CD14-positive monocyte (primary cell): ENCODE results near the gene TSPAN3. TPM values are rescaled to one million over a fixed set of nuclear protein-coding genes. Genes with fewer than 3 reads are reported as not detected.

Source experiments
- DNase-seq, 3 donors: peaks; one replicate each; pipeline ENCODE4 v3.0.0-alpha.2; 2011 to 2022
- H2AFZ ChIP-seq: 2 replicates; pipeline ENCODE4 v1.6.0; 2012; ENCODE audit warnings: mild to moderate bottlenecking, low read depth, low read length, inconsistent platforms; ENCODE audit not compliant: insufficient read depth, poor library complexity, severe bottlenecking
- H3K27ac ChIP-seq, 2 donors: 1 replicate in 1 of 2; 2 replicates in 1 of 2; pipeline ENCODE4 v1.5.1; 2012 to 2013; ENCODE audit warnings: low read length in 2 of 2, control low read depth in 1 of 2, inconsistent platforms in 1 of 2, low read depth in 1 of 2, mild to moderate bottlenecking in 1 of 2
- H3K27me3 ChIP-seq, 2 donors: one replicate each; pipeline versions ENCODE4 v1.6.0 to v1.6.1; 2011 to 2013; ENCODE audit warnings: low read length in 2 of 2; ENCODE audit not compliant: control insufficient read depth in 2 of 2, insufficient read depth in 2 of 2
- H3K36me3 ChIP-seq, 2 donors: replicated peaks in 1 of 2; 1 replicate in 1 of 2; 2 replicates in 1 of 2; pipeline versions ENCODE4 v1.5.1 to v1.6.1; 2012 to 2013; ENCODE audit warnings: low read length in 2 of 2, control low read depth in 1 of 2, inconsistent platforms in 1 of 2, mild to moderate bottlenecking in 1 of 2; ENCODE audit not compliant: insufficient read depth in 2 of 2, control insufficient read depth in 1 of 2
- H3K4me1 ChIP-seq, 2 donors: 1 replicate in 1 of 2; 2 replicates in 1 of 2; pipeline versions ENCODE4 v1.5.1 to v1.6.1; 2012 to 2013; ENCODE audit warnings: low read length in 2 of 2, control low read depth in 1 of 2, inconsistent platforms in 1 of 2, mild to moderate bottlenecking in 1 of 2, moderate library complexity in 1 of 2; ENCODE audit not compliant: insufficient read depth in 2 of 2, control insufficient read depth in 1 of 2
- H3K4me2 ChIP-seq: replicated peaks from 2 replicates; pipeline ENCODE3; 2012; ENCODE audit warnings: low read length, moderate library complexity, mild to moderate bottlenecking; ENCODE audit not compliant: poor library complexity, severe bottlenecking; ENCODE audit errors: extremely low read depth
- H3K4me3 ChIP-seq, 3 experiments: fragments of 200-600 bp in 1 of 3; sonication (generic) in 1 of 3; replicated peaks in 1 of 3; 1 replicate in 2 of 3; 2 replicates in 1 of 3; pipeline ENCODE4 v1.5.1; 2011 to 2013; ENCODE audit warnings: low read length in 3 of 3, mild to moderate bottlenecking in 3 of 3, control low read depth in 2 of 3, low read depth in 2 of 3, inconsistent platforms in 1 of 3, moderate library complexity in 1 of 3
- H3K79me2 ChIP-seq: 2 replicates; pipeline ENCODE4 v1.6.0; 2012; ENCODE audit warnings: mild to moderate bottlenecking, control low read depth, inconsistent platforms, low read length, moderate library complexity; ENCODE audit not compliant: insufficient read depth
- H3K9ac ChIP-seq: 2 replicates; pipeline ENCODE4 v1.6.0; 2017; ENCODE audit warnings: low read length, mild to moderate bottlenecking; ENCODE audit not compliant: insufficient read depth, poor library complexity, severe bottlenecking
- H3K9me3 ChIP-seq, 2 donors: replicated peaks in 1 of 2; 1 replicate in 1 of 2; 2 replicates in 1 of 2; pipeline versions ENCODE4 v1.5.1 to v1.6.1; 2012 to 2013; ENCODE audit warnings: low read length in 2 of 2, control low read depth in 1 of 2; ENCODE audit not compliant: control insufficient read depth in 1 of 2, insufficient read depth in 1 of 2
- H4K20me1 ChIP-seq: 2 replicates; pipeline ENCODE4 v1.6.0; 2012; ENCODE audit warnings: mild to moderate bottlenecking, low read length, control low read depth, moderate library complexity; ENCODE audit not compliant: insufficient read depth
- H3K27ac Mint-ChIP-seq, 7 donors: one replicate each; pipeline ENCODE4 v1.8.0; 2020; ENCODE audit warnings: mild to moderate bottlenecking in 7 of 7, mixed read lengths in 7 of 7, moderate library complexity in 6 of 7, inconsistent platforms in 2 of 7
- H3K27me3 Mint-ChIP-seq, 3 donors: one replicate each; pipeline ENCODE4 v1.8.0; 2021 to 2022; ENCODE audit warnings: low read depth in 3 of 3, mild to moderate bottlenecking in 3 of 3, mixed read lengths in 3 of 3, moderate library complexity in 3 of 3, inconsistent platforms in 1 of 3
- H3K36me3 Mint-ChIP-seq, 2 donors: one replicate each; pipeline ENCODE4 v1.8.0; 2020; ENCODE audit warnings: mixed read lengths in 2 of 2, inconsistent platforms in 1 of 2, mild to moderate bottlenecking in 1 of 2
- H3K4me1 Mint-ChIP-seq: one replicate; pipeline ENCODE4 v1.8.0; 2020; ENCODE audit warnings: mild to moderate bottlenecking, mixed read lengths
- H3K4me3 Mint-ChIP-seq, 2 donors: one replicate each; pipeline ENCODE4 v1.8.0; 2020; ENCODE audit warnings: mild to moderate bottlenecking in 2 of 2, mixed read lengths in 2 of 2, moderate library complexity in 1 of 2
- H3K9me3 Mint-ChIP-seq, 7 donors: one replicate each; pipeline ENCODE4 v1.8.0; 2020 to 2022; ENCODE audit warnings: mixed read lengths in 7 of 7, mild to moderate bottlenecking in 6 of 7, moderate library complexity in 6 of 7, inconsistent platforms in 2 of 7
- CTCF ChIP-seq: fragments of 200-600 bp; IDR thresholded peaks from one replicate; pipeline ENCODE4 v1.8.0; 2022; ENCODE audit warnings: antibody characterized with exemption, mild to moderate bottlenecking
- WGBS: methylation state at CpG from one replicate; pipeline ENCODE4 v1.1.5; 2013; ENCODE audit warnings: missing lambda C conversion rate; ENCODE audit not compliant: insufficient coverage; 5-methylcytosine and 5-hydroxymethylcytosine counted together
- intact Hi-C, 2 donors: fragments of 100-400 bp; cut with micrococcal nuclease; formaldehyde crosslinking; loops; one replicate each; pipeline versions ENCODE4 v1.15.0 to v1.15.1; 2023
- polyA plus RNA-seq, 3 donors: library from polyadenylated mRNA; depleted of rRNA in 1 of 3; unstranded in 2 of 3; stranded (reverse) in 1 of 3; fragments of 300-500 nt in 2 of 3; fragments of >200 nt in 1 of 3; fragmentation: Illumina TruSeq in 2 of 3; gene quantifications; 1 replicate in 2 of 3; 2 replicates in 1 of 3; pipeline ENCODE4 v1.2.3, GENCODE V29; 2012 to 2021

Gene TSPAN3
- polyA plus RNA-seq, 3 donors = 26.0 to 68.0 (median 53.2) TPM

- Mint-ChIP-seq H3K4me1 (no peaks in the 10 kb centered on the region), H3K27me3 (peaks cover 0 to 3% (median 1%) of the 10 kb centered on the region in 3 donors), H3K27ac (peak overlapping the region in 4 of 7 donors; percentile 6 to 85 (median 75)), H3K36me3 (peaks cover 52 to 68% of the 10 kb centered on the region in 2 donors), H3K4me3 (no peak overlapping the region), H3K9me3 (peaks cover 0 to 53% (median 21%) of the 10 kb centered on the region in 7 donors)
- Histone ChIP-seq H3K9ac (no peak overlapping the region), H4K20me1 (peaks cover 76% of the 10 kb centered on the region), H2AFZ (no peak overlapping the region), H3K27ac (peak overlapping the region; percentile 31 to 60), H3K4me1 (no peaks in the 10 kb centered on the region), H3K27me3 (no peaks in the 10 kb centered on the region), H3K79me2 (peaks cover 6% of the 10 kb centered on the region), H3K4me3 (no peak overlapping the region), H3K36me3 (peaks cover 73 to 75% of the 10 kb centered on the region in 2 donors), H3K4me2 (no peak overlapping the region), H3K9me3 (peaks cover 9 to 48% of the 10 kb centered on the region in 2 donors)
- no peak for DNase-seq
- no peak for TF ChIP-seq CTCF
- intact Hi-C loops = no loop called here
- 98% methylated on average over 7 of the region's 9 CpGs for WGBS
Observed at GRCh38 chr15:77035584-77035983, 35.3 kb downstream of the TSPAN3 start.

GRCh38 chr15:77034695-77035489, 36.0 kb downstream of the TSPAN3 start:
- H3K9ac ChIP-seq = no peak overlapping the region
- intact Hi-C loops = no loop called here
- peaks cover 0 to 3% (median 1%) of the 10 kb centered on the region in 3 donors for H3K27me3 Mint-ChIP-seq
- H3K9me3 Mint-ChIP-seq = peaks cover 0 to 47% (median 20%) of the 10 kb centered on the region in 7 donors
- H2AFZ ChIP-seq = no peak overlapping the region
- H3K36me3 ChIP-seq = peaks cover 80% of the 10 kb centered on the region in 2 donors
- peaks cover 9 to 43% of the 10 kb centered on the region in 2 donors for H3K9me3 ChIP-seq
- no peaks in the 10 kb centered on the region for H3K4me1 ChIP-seq
- DNase-seq = peak in 1 of 3 donors; percentile 7
- TF ChIP-seq CTCF = peak; percentile 51
- H3K27ac ChIP-seq = peak overlapping the region; percentile 31 to 60
- H3K79me2 ChIP-seq = peaks cover 12% of the 10 kb centered on the region
- no peak overlapping the region for H3K4me2 ChIP-seq
- H3K27ac Mint-ChIP-seq = peak overlapping the region; percentile 23 to 87 (median 63)
- H4K20me1 ChIP-seq = peaks cover 81% of the 10 kb centered on the region
- peaks cover 56 to 75% of the 10 kb centered on the region in 2 donors for H3K36me3 Mint-ChIP-seq
- WGBS = 90% methylated on average over 6 of the region's 14 CpGs
- no peak overlapping the region for H3K4me3 ChIP-seq
- no peaks in the 10 kb centered on the region for H3K27me3 ChIP-seq
- H3K4me3 Mint-ChIP-seq = no peak overlapping the region
- no peaks in the 10 kb centered on the region for H3K4me1 Mint-ChIP-seq
